SK-N-SH (cell line): Measurements from ENCODE around the gene CYB561. TPM values are rescaled to one million over a fixed set of nuclear protein-coding genes. Genes with fewer than 3 reads are reported as not detected.

Experiments
- CTCF ChIA-PET: fragments of 300-600, 350-600 bp; formaldehyde crosslinking; extraction: SDS; loops from one replicate; lab custom pipeline; 2021; lab: Yijun Ruan, JAX
- POLR2A ChIA-PET: fragments of 350-600 bp; sonication (Branson Sonifier 250); formaldehyde crosslinking; extraction: SDS; loops from one replicate; lab custom pipeline; 2020; ENCODE audit warnings: antibody characterized with exemption, inconsistent platforms; lab: Yijun Ruan, JAX
- DNase-seq: peaks from one replicate; pipeline ENCODE4 v3.0.0; 2012
- H2AFZ ChIP-seq: fragments of 200-600 bp; sonication (generic); 2 replicates; pipeline ENCODE4 v1.8.1; 2016; ENCODE audit warnings: antibody characterized with exemption, mild to moderate bottlenecking, low read depth
- H3F3A ChIP-seq: fragments of 200-600 bp; sonication (generic); replicated peaks from 2 replicates; pipeline ENCODE3; 2016; ENCODE audit warnings: antibody characterized with exemption, mild to moderate bottlenecking; ENCODE audit not compliant: insufficient read depth
- H3K27ac ChIP-seq, 2 experiments: fragments of 200-500 bp in 1 of 2; fragments of 200-600 bp in 1 of 2; sonication (Bioruptor generic) in 1 of 2; sonication (generic), shearing (Covaris generic) in 1 of 2; 2 replicates each; pipeline versions ENCODE4 v1.5.1 to v1.6.1; 2014 to 2016; ENCODE audit warnings: low read depth in 2 of 2, inconsistent platforms in 1 of 2, low read length in 1 of 2, mild to moderate bottlenecking in 1 of 2, mixed read lengths in 1 of 2
- H3K27me3 ChIP-seq: fragments of 200-600 bp; sonication (generic), shearing (Covaris generic); 2 replicates; pipeline ENCODE4 v1.6.1; 2016; ENCODE audit warnings: mixed run types; ENCODE audit not compliant: insufficient read depth
- H3K36me3 ChIP-seq, 2 experiments: fragments of 200-500 bp in 1 of 2; fragments of 200-600 bp in 1 of 2; sonication (Bioruptor generic) in 1 of 2; sonication (generic) in 1 of 2; replicated peaks in 1 of 2; 2 replicates each; pipeline versions ENCODE3 to v1.5.1; 2014 to 2016; ENCODE audit warnings: low read length in 1 of 2, mild to moderate bottlenecking in 1 of 2; ENCODE audit not compliant: insufficient read depth in 2 of 2, control insufficient read depth in 1 of 2
- H3K4me1 ChIP-seq, 2 experiments: fragments of 200-500 bp in 1 of 2; fragments of 200-600 bp in 1 of 2; sonication (Bioruptor generic) in 1 of 2; sonication (generic), shearing (Covaris generic) in 1 of 2; 2 replicates each; pipeline versions ENCODE4 v1.5.1 to v1.6.1; 2014 to 2016; ENCODE audit warnings: low read depth in 1 of 2, low read length in 1 of 2, mixed run types in 1 of 2; ENCODE audit not compliant: insufficient read depth in 2 of 2, control insufficient read depth in 1 of 2
- H3K4me2 ChIP-seq: fragments of 200-600 bp; sonication (generic), shearing (Covaris generic); 2 replicates; pipeline ENCODE4 v1.6.1; 2017; ENCODE audit warnings: mixed run types
- H3K4me3 ChIP-seq, 2 experiments: fragments of 200-500 bp in 1 of 2; fragments of 200-600 bp in 1 of 2; sonication (Bioruptor generic) in 1 of 2; sonication (generic), shearing (Covaris generic) in 1 of 2; 2 replicates each; pipeline versions ENCODE4 v1.5.1 to v1.8.1; 2014 to 2016; ENCODE audit warnings: low read depth in 2 of 2, inconsistent platforms in 1 of 2, low read length in 1 of 2, mild to moderate bottlenecking in 1 of 2, mixed read lengths in 1 of 2, moderate library complexity in 1 of 2
- H3K79me2 ChIP-seq: fragments of 200-600 bp; sonication (generic); 2 replicates; pipeline ENCODE4 v1.8.1; 2017; ENCODE audit warnings: mild to moderate bottlenecking; ENCODE audit not compliant: insufficient read depth
- H3K9ac ChIP-seq: fragments of 200-600 bp; sonication (generic); 2 replicates; pipeline ENCODE4 v1.6.1; 2017; ENCODE audit warnings: mixed run types
- H3K9me2 ChIP-seq: fragments of 200-600 bp; sonication (generic); 2 replicates; pipeline ENCODE4 v1.6.1; 2017; ENCODE audit warnings: mixed run types
- H3K9me3 ChIP-seq: fragments of 200-600 bp; sonication (generic); 2 replicates; pipeline ENCODE4 v1.6.1; 2017; ENCODE audit warnings: mixed run types, mild to moderate bottlenecking, moderate library complexity
- H4K20me1 ChIP-seq: fragments of 200-600 bp; sonication (generic); 2 replicates; pipeline ENCODE4 v1.6.1; 2017; ENCODE audit warnings: mild to moderate bottlenecking, mixed run types; ENCODE audit not compliant: insufficient read depth
- CHD2 ChIP-seq: fragments of 150-350 bp; IDR thresholded peaks from 2 replicates; pipeline ENCODE4 v1.6.1; 2018; ENCODE audit warnings: low read length; ENCODE audit not compliant: partially characterized antibody
- EZH2phosphoT487 ChIP-seq: fragments of 200-600 bp; sonication (generic); IDR thresholded peaks from 2 replicates; pipeline ENCODE4 v1.6.1; 2017; ENCODE audit warnings: low read depth, mixed run types, mild to moderate bottlenecking, antibody characterized with exemption, moderate library complexity, borderline replicate concordance
- FOXM1 ChIP-seq: IDR thresholded peaks from 2 replicates; pipeline ENCODE4 v1.4.0; 2012; ENCODE audit warnings: low read depth, mild to moderate bottlenecking
- GATA2 ChIP-seq: sonication (generic); formaldehyde crosslinking; IDR thresholded peaks from 2 replicates; pipeline ENCODE4 v1.5.0; 2020; ENCODE audit warnings: mild to moderate bottlenecking, missing genetic modification reagents
- JUND ChIP-seq: IDR thresholded peaks from 2 replicates; pipeline ENCODE4 v1.4.0; 2012
- MXI1 ChIP-seq: IDR thresholded peaks from 2 replicates; pipeline ENCODE4 v1.6.1; 2012; ENCODE audit warnings: mild to moderate bottlenecking, low read depth, low read length, improper control_type of control experiment
- NRF1 ChIP-seq: IDR thresholded peaks from 2 replicates; pipeline ENCODE4 v1.6.1; 2012; ENCODE audit warnings: low read depth, mild to moderate bottlenecking, low read length
- PBX3 ChIP-seq: IDR thresholded peaks from 2 replicates; pipeline ENCODE4; 2012
- POLR2AphosphoS5 ChIP-seq: IDR thresholded peaks from 2 replicates; pipeline ENCODE4 v1.6.1; 2012; ENCODE audit warnings: low read depth, low read length
- RAD21 ChIP-seq: IDR thresholded peaks from 2 replicates; pipeline ENCODE4 v1.6.1; 2012; ENCODE audit warnings: mild to moderate bottlenecking, low read length
- RCOR1 ChIP-seq: fragments of 150-350 bp; IDR thresholded peaks from 2 replicates; pipeline ENCODE4 v1.6.1; 2017; ENCODE audit warnings: antibody characterized with exemption, low read length
- RXRA ChIP-seq: IDR thresholded peaks from 2 replicates; pipeline ENCODE4 v1.4.0; 2012; ENCODE audit warnings: low read depth, mild to moderate bottlenecking, borderline replicate concordance
- SIN3A ChIP-seq: IDR thresholded peaks from 2 replicates; pipeline ENCODE4 v1.6.1; 2012; ENCODE audit warnings: low read depth, mild to moderate bottlenecking, low read length, moderate library complexity, borderline replicate concordance
- TAF1 ChIP-seq: IDR thresholded peaks from 2 replicates; pipeline ENCODE4 v1.6.1; 2012; ENCODE audit warnings: low read depth, mild to moderate bottlenecking, low read length, moderate library complexity, borderline replicate concordance
- USF2 ChIP-seq: fragments of 150-350 bp; IDR thresholded peaks from 2 replicates; pipeline ENCODE4 v1.6.1; 2017; ENCODE audit warnings: antibody characterized with exemption, low read length, low read depth, borderline replicate concordance
- YY1 ChIP-seq: IDR thresholded peaks from 2 replicates; pipeline ENCODE4 v1.4.0; 2012; ENCODE audit warnings: low read depth, mild to moderate bottlenecking
- ZBTB33 ChIP-seq: IDR thresholded peaks from 2 replicates; pipeline ENCODE4 v1.4.0; 2012; ENCODE audit warnings: low read depth, borderline replicate concordance
- WGBS: methylation state at CpG from one replicate; pipeline ENCODE4 v1.1.6; 2017; ENCODE audit warnings: low lambda C conversion rate; 5-methylcytosine and 5-hydroxymethylcytosine counted together
- polyA plus RNA-seq, 3 experiments: library from polyadenylated mRNA; depleted of rRNA; stranded (reverse); fragments of >200 nt; gene quantifications; 2 replicates each; pipeline ENCODE4 v1.2.3, GENCODE V29; 2012

The CYB561 gene
- polyA plus RNA-seq, 1 of the 3 experiments (the other 2 are of a cell fraction) = 28.3 TPM

GRCh38 chr17:63420868-63421680, 25.0 kb downstream of the CYB561 start:
- no peaks in the 10 kb centered on the region for H3K79me2 ChIP-seq
- H3F3A ChIP-seq = peaks cover 16% of the 10 kb centered on the region
- H3K27me3 ChIP-seq = no peaks in the 10 kb centered on the region
- no peak overlapping the region for H3K9ac ChIP-seq
- ChIA-PET POLR2A (no interaction called here), CTCF (interaction anchor here (5.2 to 27.2 kb wide), 2 partner anchors 57 to 191 kb away, joined by 47 to 708 read pairs; partner anchors contain the start of gene ACE)
- H3K4me3 ChIP-seq = no peak overlapping the region
- 97% methylated on average over 25 of the region's 25 CpGs for WGBS
- no peaks in the 10 kb centered on the region for H3K9me3 ChIP-seq
- H3K4me1 ChIP-seq = peaks cover 0 to 15% of the 10 kb centered on the region in 2 experiments; a peak in 2 of 4 replicates
- H4K20me1 ChIP-seq = no peaks in the 10 kb centered on the region
- no peak overlapping the region for H2AFZ ChIP-seq
- no peak overlapping the region for H3K4me2 ChIP-seq
- no peak for DNase-seq
- H3K36me3 ChIP-seq = peaks cover 29 to 85% of the 10 kb centered on the region in 2 experiments
- no peak overlapping the region for H3K27ac ChIP-seq
- no peaks in the 10 kb centered on the region for H3K9me2 ChIP-seq
- TF ChIP-seq USF2 (no peak), JUND (no peak), RXRA (no peak), ZBTB33 (no peak), RCOR1 (no peak), GATA2 (CRISPR knock-in tag) (no peak), PBX3 (no peak), EZH2phosphoT487 (no peak), RAD21 (no peak), TAF1 (no peak), NRF1 (no peak), POLR2AphosphoS5 (no peak), YY1 (no peak), SIN3A (no peak), CHD2 (no peak), FOXM1 (no peak), MXI1 (no peak)
